GM21825 (cell line): ENCODE measurements around the gene SCML1.

Experiments
- ATAC-seq: cut with Tn5 transposase; IDR thresholded peaks from one replicate; pipeline ENCODE4 v1.9.1; 2021; ENCODE audit warnings: mild to moderate bottlenecking, moderate library complexity; ENCODE audit not compliant: unreplicated experiment

Gene SCML1

GRCh38 chrX:17736856-17737709 lies at the start of gene SCML1:
SCML1 (plus strand) TSS chrX:17737493; CDS start chrX:17744187, 6,694 bp downstream.
- ATAC-seq, result peak; percentile 71

- no peak for ATAC-seq
Observed at GRCh38 chrX:17687648-17688047, 49.6 kb upstream of the SCML1 start.

GRCh38 chrX:17689971-17690409 lies 47.3 kb upstream of the SCML1 start:
- ATAC-seq, result peak; percentile 72

GRCh38 chrX:17692709-17693346 lies 44.5 kb upstream of the SCML1 start:
- ATAC-seq, result no peak

GRCh38 chrX:17697191-17697590 lies 40.1 kb upstream of the SCML1 start:
- no peak for ATAC-seq

GRCh38 chrX:17700976-17701375 lies 36.3 kb upstream of the SCML1 start:
- no peak for ATAC-seq

GRCh38 chrX:17703201-17703600 lies 34.1 kb upstream of the SCML1 start:
- no peak for ATAC-seq

- no peak for ATAC-seq
Observed at GRCh38 chrX:17705211-17705610, 32.1 kb upstream of the SCML1 start.

GRCh38 chrX:17706676-17707075 lies 30.6 kb upstream of the SCML1 start:
- ATAC-seq, result no peak

- ATAC-seq, result no peak
Observed at GRCh38 chrX:17707731-17708130, 29.6 kb upstream of the SCML1 start.

GRCh38 chrX:17710871-17711301 lies 26.4 kb upstream of the SCML1 start:
- ATAC-seq, result no peak

- no peak for ATAC-seq
Observed at GRCh38 chrX:17713288-17713687, 24.0 kb upstream of the SCML1 start.

- no peak for ATAC-seq
Observed at GRCh38 chrX:17718649-17719165, 18.6 kb upstream of the SCML1 start.

- ATAC-seq, result no peak
Observed at GRCh38 chrX:17719711-17720110, 17.6 kb upstream of the SCML1 start.

GRCh38 chrX:17721715-17722114 lies 15.6 kb upstream of the SCML1 start:
- no peak for ATAC-seq

- ATAC-seq, result no peak
Observed at GRCh38 chrX:17725181-17725580, 12.1 kb upstream of the SCML1 start.

GRCh38 chrX:17732138-17732783 lies 5.0 kb upstream of the SCML1 start:
- no peak for ATAC-seq

- ATAC-seq, result no peak
Observed at GRCh38 chrX:17735406-17735805, 1.9 kb upstream of the SCML1 start.

- ATAC-seq, result no peak
Observed at GRCh38 chrX:17736478-17736855, 826 bp upstream of the SCML1 start.

- ATAC-seq, result no peak
Observed at GRCh38 chrX:17737710-17737985, 355 bp downstream of the SCML1 start.

GRCh38 chrX:17737986-17738713 lies 857 bp downstream of the SCML1 start:
- no peak for ATAC-seq
